GM12864 (cell line): ENCODE data around the gene SEC11C.

Source experiments
- DNase-seq: peaks from one replicate; pipeline ENCODE4 v3.0.0-alpha.2; 2011; ENCODE audit warnings: low read depth
- H3K4me3 ChIP-seq: 2 replicates; pipeline ENCODE4 v1.5.1; 2011; ENCODE audit warnings: mild to moderate bottlenecking, low read depth, low read length, control low read depth
- TF ChIP-seq, protein P1 (sequence below): IDR thresholded peaks from 2 replicates; pipeline ENCODE4 v1.5.1; 2011; ENCODE audit warnings: low read depth, mild to moderate bottlenecking, moderate library complexity, low read length, control low read depth, inconsistent platforms; ENCODE audit errors: missing control alignments

SEC11C gene

DNA sequence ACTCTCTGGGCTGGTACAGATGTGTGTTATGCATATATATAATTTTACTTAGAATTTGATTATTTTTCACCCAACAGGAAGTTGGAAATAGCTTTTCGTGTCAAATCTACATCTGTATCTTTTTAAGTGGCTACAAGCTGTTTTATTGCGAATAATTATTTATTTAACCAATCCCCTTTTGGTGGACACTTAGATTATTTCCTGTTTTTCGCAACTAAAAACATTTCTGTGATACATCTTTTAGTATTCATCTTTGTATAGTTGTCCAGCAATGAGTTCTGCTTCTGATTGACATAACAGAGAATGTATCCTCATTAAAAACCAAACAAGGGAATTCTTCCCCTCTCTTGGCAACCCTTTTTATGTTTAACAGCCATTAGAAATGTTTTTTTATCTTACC is 16.6 kb downstream of the SEC11C start:
- H3K4me3 ChIP-seq: no peak overlapping the region
- TF ChIP-seq, protein P1, sequence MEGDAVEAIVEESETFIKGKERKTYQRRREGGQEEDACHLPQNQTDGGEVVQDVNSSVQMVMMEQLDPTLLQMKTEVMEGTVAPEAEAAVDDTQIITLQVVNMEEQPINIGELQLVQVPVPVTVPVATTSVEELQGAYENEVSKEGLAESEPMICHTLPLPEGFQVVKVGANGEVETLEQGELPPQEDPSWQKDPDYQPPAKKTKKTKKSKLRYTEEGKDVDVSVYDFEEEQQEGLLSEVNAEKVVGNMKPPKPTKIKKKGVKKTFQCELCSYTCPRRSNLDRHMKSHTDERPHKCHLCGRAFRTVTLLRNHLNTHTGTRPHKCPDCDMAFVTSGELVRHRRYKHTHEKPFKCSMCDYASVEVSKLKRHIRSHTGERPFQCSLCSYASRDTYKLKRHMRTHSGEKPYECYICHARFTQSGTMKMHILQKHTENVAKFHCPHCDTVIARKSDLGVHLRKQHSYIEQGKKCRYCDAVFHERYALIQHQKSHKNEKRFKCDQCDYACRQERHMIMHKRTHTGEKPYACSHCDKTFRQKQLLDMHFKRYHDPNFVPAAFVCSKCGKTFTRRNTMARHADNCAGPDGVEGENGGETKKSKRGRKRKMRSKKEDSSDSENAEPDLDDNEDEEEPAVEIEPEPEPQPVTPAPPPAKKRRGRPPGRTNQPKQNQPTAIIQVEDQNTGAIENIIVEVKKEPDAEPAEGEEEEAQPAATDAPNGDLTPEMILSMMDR: no peak

DNA sequence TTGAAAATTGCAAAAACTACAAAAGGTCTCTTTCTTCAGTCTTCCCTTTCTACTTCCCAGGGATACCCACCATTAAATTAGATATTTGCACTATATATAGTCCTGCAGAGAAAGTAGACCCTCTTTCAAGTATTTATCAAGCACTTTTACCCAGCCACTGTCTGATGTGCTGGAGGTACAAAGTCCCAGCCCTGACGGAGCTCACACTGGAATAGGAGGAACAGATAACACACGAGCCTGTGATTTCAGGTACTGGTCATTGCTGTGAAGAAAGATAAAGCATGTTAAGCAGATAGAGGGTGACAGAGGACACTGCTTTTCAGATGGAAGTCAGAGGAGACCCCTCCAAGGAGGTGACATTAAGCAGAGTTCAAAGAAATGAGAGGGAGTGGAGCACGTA is 19.6 kb downstream of the SEC11C start:
- DNase-seq: no peak
- H3K4me3 ChIP-seq: no peak overlapping the region
- TF ChIP-seq, protein P1: no peak

More for the DNA sequence above, 16.6 kb downstream of the SEC11C start:
- no peak for DNase-seq

DNA sequence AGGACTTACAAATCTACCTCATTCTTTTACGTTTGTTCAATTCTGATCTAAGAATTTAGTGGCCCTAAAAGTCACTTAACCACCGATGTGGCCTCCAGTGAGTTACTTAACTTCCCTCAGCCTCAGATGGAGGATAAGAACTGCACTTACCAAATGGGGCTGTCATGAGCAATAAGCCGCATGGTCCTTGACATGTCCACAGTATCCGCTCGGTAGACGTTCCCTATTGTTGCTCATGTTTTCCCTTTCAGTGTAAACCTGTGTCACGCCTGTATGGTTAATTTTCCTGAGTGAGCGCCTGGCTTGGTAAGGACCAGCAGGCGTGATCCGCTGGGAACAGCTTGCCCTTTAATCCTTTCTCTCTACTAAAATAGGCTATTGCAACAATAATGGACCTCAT is 20.3 kb downstream of the SEC11C start:
- no peak overlapping the region for H3K4me3 ChIP-seq
- no peak for DNase-seq
- TF ChIP-seq, protein P1: no peak

DNA sequence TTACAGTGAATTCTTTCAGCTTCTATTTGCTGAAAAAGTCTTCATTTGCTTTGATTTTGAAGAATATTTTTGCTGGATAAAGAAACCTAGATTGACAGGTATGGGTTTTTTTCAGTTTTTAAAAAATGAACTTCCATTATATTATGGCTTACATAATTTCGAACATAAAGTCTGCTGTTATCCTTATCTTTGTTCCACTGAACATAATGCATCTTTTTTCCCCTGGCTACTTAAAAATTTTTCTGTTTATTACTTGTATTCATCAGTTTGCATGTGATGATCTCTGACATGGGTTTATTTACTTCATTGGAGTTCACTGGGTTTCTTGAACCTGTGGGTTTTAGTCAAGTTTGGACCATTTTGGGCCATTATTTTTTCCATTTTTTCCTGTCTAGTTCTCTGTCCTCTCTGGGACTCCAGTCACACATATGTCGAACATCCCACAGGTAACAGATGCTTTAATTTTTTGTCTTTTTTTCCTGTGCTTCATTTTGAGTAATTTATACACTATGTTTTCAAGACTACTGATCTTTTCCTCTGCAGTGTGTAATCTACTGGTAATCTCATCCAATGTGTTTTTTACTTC is 33.1 kb downstream of the SEC11C start:
- TF ChIP-seq, protein P1: no peak
- no peak for DNase-seq
- no peak overlapping the region for H3K4me3 ChIP-seq

DNA sequence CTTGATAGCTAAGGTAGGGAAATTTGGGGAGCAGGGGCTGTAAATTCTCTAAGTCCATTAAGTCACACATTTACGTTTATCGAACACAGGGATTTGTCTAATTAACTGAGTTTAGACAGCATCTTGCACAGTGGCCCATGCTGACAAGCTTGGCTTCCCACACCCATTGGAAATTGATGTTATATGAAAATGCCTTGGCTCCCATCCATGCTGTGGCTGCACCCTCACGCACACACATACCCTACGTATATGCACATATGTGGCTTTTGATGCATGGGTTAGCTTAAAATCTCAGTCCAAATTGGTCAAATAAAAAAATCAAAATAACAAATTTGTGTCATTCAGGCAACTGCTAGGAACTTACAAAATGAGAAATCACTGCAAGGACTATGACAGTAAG is 37.8 kb downstream of the SEC11C start:
- DNase-seq: no peak
- H3K4me3 ChIP-seq: no peak overlapping the region
- TF ChIP-seq, protein P1: no peak

DNA sequence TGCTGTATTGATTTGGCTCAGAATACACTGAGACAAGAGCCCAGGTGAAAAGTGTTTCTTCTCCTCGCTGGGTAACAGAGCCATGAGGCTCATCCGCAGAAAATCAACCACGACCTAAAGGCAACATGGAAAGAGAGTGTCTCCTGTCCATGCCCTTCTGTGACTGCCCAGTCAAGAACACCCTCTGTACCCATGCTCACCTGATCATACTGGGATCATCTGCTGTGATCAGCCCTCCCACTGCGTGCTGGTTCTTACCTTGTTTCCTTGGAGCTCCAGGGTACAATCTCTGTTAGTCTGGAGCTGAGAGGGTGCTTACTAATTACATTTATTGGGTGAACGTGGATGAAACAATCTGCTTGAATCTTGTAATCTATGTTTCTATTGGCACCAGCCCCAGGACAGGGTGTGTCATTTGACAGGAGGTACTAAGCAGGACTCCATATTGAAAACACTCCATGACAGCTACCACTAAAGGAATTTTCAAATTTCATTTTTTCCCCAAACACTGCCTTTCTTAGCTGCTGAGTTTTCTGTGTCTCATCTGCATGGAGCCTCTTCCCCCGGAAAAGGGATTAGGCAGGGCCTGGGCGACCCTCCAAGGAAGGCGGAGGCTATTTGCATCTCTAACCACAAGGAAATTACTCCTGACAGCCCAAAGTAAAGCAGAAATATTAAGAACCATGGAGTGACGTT is 40.6 kb downstream of the SEC11C start:
- no peak for DNase-seq
- H3K4me3 ChIP-seq: no peak overlapping the region
- TF ChIP-seq, protein P1: no peak

DNA sequence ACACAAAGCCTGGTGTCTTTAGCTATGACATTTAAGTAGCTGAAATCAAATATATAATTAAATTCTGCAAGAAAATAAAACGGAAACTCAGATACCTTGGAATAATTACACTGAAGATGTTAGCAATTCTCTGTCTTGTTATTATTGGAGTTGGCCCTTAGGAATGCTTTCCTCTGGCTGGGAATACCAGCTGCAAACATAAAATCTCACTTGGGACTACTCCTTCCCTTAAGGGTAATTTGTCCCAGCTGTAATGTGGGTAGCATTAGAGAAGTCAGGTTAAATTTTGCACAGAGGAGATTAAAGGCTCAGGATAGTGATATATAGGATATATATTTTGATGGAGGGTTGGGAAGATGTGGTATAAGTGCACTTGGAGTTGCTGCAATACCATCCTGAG is 43.0 kb downstream of the SEC11C start:
- DNase-seq: no peak
- no peak overlapping the region for H3K4me3 ChIP-seq
- TF ChIP-seq, protein P1: no peak
